SK-MEL-5 (cell line): ENCODE measurements around the gene WDR72. TPM values are rescaled to one million over a fixed set of nuclear protein-coding genes. Genes with fewer than 3 reads are reported as not detected.
A peak's percentile ranks its signal among the peaks of the same experiment; 100 is the strongest.
"Not testable (repeated sequence)": the region's sequence is repeated elsewhere in the genome, so short reads cannot be mapped to it uniquely, and the experiment has no call there.

Experiments used
- DNase-seq: peaks from one replicate; pipeline ENCODE4 v3.0.0-alpha.2; 2016; ENCODE audit warnings: low read depth, low spot score
- in situ Hi-C: cut with HindIII; loops from 2 replicates; pipeline ENCODE4 v1.10.0; 2016; ENCODE audit warnings: low sequenced_read_pairs, high pct_unique_total_duplicates, low pct_unique_long_range_greater_than_20kb
- polyA plus RNA-seq, 2 experiments: library from polyadenylated mRNA; depleted of rRNA; stranded (reverse); fragments of >200 nt; gene quantifications; 2 replicates each; pipeline ENCODE4 v1.2.3, GENCODE V29; 2015
- total RNA-seq: library from RNA; depleted of rRNA; stranded (reverse); fragments of >200 nt; shearing (Covaris generic); gene quantifications from 2 replicates; pipeline ENCODE4 v1.2.3, GENCODE V29; 2014; rRNA removed

WDR72 gene
- total RNA-seq: 2.3 and 3.9 TPM in 2 replicates
- 1.7 and 1.8 TPM in 2 replicates for polyA plus RNA-seq (2015; cell fraction: cytosol; rRNA removed)
- polyA plus RNA-seq (2015; cell fraction: nucleus; rRNA removed): 4.6 and 5.4 TPM in 2 replicates

DNA sequence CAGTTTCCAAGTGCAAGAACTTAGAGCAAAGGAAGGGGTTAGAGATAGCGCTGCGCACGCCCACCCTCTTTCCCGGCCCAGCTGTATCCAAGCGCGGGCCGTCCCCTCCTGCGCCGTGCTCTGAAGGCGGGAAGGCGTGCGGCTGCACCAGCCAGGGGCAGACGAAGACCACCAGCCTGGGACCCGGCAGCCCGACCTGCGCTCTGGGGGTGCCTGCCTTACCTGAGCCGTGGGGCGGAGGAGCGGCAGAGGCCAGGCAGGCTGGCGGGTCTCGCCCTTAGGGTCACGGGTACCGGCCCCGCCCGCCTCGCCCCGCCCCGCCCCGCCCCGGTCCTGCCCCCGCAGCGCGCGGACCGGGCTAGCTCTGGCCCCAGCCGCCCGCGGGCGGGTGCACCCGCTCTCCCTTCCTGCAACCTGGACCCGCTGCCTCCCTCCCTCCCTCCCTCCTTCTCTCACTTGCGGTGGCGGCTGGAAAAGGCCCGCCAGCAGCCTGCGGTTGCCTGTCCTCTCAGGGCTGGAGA, at the start of gene WDR72:
TSS of gene WDR72 (minus strand) at position 253 of the 521 bp plus-strand sequence. CDS start 26,514 bp downstream, outside the sequence.
- DNase-seq: peak; percentile 19
- in situ Hi-C loops: no loop called here

DNA sequence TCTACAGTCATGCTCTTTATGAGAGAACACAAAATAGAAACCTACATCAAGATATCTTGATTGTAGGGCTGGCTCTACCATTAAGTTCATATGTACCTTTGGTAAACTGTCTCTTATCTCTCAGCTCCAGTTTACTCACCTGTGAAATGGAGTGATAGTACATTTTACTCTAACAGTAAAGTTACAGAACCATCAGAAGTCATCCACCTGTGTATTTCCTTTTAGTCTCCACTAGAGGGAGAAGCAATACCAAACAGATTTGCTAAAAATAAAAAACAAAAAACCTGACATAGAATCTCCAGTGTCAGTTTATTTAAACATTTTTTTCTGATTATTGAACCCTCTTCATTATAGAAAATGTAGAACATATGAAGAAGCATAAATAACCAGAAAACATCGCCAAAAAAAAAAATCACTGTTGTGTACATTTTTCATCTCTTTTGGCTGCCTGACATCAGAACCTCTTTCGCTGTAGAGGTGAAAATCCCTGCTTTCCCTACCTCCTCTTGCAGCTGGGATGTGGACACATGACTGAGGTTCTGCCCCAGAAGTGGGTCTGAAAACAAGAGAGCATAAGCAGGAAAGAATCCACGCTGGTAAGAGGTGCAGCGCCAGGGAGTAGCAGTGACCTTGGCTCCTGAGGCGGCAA, 48.7 kb upstream of the WDR72 start:
- in situ Hi-C loops: no loop called here
- peak; percentile 37 for DNase-seq

DNA sequence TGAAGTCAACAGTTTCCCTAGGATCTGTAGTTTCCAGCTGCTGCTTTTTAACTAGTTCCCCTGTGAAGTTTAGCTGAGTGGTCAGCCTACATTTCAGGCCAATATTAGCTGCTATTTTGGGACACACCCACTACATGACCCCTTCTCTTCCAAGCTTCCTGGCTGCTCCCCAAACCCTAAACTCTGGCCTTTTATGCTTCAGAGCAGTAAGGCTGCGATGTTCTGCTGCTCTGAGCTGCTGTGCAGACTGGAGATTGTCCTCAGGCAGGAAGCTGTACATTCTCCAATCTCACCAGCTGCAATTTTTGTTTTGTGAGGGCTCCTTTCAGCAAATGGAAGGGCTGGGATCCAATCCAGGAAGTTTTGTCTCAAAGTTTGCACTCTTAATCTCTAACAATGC, 48.0 kb upstream of the WDR72 start:
- in situ Hi-C loops: no loop called here
- no peak for DNase-seq

DNA sequence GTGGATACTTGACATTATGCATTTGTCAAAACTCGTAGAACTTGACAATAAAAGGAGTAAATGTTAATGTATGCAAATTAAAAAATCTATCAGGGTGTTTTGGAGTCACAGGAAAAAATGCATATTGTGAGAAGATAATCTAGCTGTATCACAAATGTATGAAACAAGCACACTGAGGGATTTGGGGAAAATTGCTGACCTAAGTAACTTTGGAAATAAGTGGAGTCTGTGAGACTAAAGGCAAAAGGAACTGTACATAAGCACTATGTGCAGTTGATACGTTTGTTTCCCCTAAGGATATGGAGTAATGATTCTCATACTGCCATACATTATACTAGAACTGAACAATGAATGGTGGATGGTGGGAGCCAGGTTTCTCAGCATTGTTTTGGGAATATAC, 43.2 kb upstream of the WDR72 start:
- no peak for DNase-seq
- in situ Hi-C loops: no loop called here

DNA sequence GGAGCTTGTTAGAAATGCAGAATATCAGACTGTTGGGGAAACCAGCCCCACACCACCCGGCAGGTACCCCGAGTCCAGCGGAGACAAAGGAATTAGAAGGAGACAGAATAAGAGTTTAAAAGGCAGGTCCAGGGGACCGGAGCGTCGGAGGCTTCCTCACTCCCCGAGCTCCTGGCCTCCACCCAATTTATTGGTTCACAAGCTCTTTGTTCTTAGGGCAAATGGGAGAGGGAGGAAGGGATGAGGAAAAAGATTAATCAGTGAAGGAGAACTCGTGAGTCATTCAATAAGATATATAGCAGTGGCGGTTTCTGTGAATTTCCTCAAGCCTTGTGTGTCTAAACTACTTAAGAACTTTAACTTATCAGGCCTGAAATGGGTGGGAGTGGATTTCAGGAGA, 32.1 kb upstream of the WDR72 start:
- in situ Hi-C loops: no loop called here
- DNase-seq: no peak

DNA sequence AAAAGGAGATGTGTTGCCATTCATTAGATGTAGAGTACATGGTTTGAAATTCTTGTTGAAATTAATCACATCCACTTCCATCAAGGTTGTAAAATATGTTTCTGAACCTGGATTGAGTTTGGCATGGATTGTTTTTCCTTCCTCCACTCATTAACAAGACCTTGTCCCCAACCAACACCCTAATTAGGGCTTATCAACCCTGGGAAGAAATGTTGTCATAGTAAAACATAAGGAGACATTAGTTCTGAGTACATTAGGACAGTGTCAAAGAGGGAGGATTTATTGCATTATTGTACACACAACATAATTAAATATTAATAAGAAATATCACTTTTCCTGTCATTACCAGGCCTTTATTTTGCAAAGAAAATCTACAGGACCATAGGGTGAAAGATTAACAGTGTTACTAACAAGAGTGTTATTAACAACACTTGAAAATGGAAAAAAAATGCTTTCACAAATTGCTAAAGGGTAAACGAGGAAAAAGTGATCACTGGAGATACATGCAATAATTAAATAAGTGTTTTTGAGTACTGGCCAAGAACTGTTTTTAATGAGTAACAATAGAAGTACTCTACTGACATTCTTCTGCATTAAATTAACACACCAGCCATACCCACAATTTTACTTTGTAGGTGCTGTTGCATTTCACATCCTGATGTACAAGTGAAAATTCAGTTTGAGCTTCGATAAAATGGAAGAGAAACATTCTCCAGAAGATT, 30.4 kb upstream of the WDR72 start:
- DNase-seq: no peak
- in situ Hi-C loops: no loop called here

DNA sequence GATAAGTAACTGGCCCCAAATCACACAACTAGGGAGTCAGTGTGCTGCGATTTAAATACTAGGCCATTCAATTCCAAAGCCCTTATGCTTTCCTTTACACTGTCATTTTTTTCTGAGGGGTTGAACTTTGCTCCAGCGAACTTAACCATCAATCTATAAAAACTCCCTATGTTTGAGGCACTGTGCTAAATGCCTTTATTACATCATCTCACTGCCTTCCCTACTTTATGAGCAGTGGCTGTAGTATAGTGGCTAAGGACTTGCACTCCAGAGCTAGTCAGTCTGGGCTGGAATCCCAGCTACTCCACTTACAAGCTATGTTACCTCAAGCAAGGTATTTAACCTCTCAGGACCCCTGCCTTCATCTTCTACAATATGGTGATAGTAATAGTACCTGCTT, 26.9 kb upstream of the WDR72 start:
- in situ Hi-C loops: no loop called here
- no peak for DNase-seq

DNA sequence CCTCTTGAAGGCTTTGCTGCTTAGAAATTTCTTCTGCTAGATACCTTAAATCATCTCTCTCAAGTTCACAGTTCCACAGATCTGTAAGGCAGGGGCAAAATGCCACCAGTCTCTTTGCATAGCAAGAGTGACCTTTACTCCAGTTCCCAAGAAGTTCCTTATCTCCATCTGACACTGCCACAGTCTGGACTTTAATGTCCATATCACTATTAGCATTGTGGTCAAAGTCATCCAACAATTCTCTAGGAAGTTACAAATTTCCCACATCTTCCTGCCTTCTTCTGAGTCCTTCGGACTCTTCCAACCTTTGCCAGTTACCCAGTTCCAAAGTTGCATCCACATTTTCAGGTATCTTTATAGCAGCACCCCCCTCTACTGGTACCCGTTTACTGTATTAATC, 25.8 kb upstream of the WDR72 start:
- in situ Hi-C loops, DNase-seq: not testable (repeated sequence)

DNA sequence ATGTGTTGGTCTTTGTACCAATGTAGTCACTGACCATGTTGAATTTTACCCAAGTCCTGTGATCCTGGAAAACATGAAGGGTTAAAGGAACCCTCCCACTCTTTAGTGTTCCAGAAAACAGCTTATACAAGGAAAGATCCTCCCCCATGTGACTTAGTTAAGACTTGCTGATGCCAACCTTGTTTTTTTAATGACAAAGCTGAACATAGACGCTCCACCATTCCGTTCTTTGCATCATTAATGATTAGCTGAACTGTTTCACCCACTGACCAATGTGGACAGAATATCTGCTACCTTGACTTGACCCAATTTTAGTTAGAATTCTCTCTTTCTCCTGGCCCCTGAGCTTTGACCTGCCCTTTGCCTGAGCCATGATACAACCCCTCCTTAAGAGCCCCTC, 3.5 kb upstream of the WDR72 start:
- in situ Hi-C loops: no loop called here
- DNase-seq: no peak

DNA sequence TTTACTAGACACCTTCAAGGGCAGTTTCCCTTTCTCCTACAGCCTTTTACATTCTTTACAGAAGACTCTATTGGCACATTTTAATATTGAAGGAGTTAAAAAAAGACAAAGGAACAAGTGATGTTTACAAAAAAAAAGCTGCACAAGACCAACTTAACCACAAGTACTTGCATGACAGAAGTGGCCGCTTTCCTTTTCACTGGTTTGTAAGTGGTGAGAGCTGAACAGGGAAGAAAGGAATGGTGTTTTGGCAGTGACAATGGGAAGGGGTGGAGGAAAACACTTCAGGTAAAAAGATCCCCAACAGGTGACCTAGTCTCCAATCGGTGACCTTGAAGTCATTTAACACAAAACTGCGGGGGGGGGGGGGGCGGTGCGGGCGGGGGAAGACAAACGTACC, 1.1 kb downstream of the WDR72 start:
- DNase-seq: no peak
- in situ Hi-C loops: no loop called here

DNA sequence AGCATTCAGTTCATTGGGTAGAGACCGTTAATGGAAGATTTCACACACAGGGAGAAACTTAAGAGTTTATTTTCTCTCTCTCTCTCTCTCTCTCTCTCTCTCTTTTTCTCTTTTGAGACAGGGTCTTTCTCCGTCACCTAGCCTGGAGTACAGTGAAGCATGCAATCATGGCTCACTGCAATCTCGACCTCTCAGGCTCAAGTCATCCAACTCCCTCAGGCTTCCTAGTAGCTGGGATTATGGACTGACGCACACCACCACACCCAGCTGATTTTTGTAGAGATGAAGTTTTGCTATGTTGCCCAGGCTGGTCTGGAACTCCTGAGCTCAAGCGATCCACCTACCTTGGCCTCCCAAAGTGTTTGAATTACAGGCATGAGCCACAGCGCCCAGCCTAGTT, 1.6 kb downstream of the WDR72 start:
- in situ Hi-C loops: no loop called here
- no peak for DNase-seq

DNA sequence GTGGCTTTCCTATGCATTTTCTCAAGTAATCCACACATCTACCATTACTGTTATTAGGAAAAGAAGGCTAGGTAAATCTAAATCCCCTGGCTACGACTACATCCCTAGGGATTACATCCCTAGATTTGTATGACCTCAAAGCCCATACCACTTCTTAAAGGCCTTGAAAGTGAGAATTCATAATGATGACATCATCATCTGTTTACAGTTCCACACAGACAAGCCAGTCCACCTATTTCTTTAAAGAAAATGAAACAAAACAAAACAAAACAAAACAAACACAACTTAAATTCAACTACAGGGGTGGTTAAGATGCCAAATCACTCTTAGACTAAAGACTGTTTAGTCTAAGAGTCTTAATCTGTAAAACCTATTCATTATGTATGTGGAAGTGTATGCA, 5.7 kb downstream of the WDR72 start:
- in situ Hi-C loops: no loop called here
- no peak for DNase-seq

DNA sequence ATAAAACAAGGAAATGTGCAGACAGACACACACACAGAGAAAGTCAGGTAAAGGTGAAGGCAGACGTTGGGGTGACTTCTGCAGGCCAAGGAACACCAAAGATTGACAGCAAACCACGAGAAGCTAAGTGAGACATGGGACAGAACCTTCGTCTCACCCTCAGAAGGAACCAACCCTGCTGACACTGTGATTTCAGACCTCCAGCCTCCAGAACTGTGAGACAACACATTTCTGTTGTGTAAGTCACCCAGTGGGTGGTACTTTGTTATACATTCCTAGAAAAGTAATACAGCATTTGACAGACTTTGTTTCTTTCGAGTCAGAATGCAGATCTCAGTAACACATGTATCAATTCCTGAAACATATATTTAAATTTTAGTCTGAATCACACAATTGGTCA, 7.1 kb downstream of the WDR72 start:
- DNase-seq: no peak
- in situ Hi-C loops: no loop called here

DNA sequence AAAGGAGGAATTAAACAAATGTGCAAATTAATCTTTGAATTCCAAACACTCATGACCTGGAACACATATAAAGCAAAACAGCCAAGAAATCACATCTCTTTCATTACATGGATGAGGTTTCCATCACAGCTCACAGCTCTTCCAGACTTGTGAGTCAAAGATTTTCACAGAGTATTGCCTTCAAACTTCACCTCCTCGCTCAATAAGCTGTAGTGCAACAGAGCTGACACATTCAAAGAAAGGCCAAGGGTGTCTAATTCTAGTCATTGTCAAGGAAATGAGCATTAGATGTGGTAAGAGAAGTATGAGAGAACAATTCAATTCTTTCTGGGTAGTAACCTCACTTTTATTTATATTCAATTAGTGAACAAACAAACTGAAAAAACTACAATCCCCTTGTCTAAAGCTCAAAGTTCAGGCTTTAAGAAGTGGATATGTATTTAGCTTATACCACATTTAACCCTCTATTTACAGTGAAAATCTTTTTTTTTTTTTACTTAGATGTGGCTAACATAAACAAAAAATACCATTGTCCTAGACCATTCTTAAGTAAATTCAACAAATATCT, 11.9 kb downstream of the WDR72 start:
- no peak for DNase-seq
- in situ Hi-C loops: no loop called here

DNA sequence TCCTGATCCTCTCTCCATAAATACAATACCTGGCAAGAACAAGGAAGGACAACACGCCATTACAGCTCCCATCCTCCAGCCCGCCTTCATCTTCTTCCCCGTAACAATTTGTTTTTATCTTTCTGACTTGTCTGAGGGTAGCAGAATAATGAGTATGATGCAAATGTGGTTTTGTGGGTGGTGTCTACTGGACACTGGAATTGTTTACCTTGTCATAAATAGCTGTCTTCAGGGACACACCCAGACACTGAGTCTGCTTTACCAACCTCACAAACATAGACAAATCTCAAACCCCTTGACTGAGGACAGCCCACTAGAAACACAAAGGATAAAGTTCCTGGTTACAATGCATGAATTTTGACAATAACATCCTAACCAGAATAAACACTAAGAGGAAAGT, 13.4 kb downstream of the WDR72 start:
- in situ Hi-C loops: no loop called here
- DNase-seq: no peak

DNA sequence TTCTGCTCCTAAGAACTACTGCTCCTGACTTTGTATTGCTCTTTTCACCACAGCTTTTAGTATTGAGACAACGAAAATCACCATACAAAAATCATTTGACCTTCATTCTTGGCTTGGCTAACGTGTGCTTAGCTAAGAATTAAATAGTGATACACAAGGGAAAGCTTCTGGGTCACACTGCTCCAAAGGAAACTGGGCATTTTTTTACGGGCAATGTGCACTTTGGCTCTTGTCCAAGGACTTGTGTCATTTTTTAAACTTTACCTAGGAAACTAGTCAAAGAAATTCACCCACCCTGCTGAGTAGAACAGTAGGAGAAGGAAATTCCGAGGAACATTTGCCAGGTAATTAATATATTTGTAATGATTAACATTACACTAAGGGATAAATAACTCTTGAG, 19.8 kb downstream of the WDR72 start:
- no peak for DNase-seq
- in situ Hi-C loops: no loop called here

DNA sequence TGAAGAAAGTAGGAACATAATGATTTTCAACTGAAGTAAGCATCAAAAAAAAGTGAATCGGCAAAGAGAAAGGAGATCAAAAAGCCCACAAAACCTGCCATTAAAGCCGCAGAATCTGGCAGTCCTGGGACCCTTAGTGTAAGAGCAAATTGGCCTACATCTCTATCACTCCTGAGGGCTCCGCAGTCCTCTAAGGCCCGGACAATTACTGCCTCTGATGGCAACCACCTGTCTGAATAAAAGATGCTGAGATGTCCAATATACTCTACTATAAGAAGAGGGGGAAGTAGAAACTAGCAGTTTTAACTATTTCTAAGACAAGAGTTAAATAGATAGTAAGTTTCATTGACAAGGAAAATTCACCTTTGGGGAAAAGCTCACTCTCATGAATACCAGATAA, 20.3 kb downstream of the WDR72 start:
- no peak for DNase-seq
- in situ Hi-C loops: no loop called here

DNA sequence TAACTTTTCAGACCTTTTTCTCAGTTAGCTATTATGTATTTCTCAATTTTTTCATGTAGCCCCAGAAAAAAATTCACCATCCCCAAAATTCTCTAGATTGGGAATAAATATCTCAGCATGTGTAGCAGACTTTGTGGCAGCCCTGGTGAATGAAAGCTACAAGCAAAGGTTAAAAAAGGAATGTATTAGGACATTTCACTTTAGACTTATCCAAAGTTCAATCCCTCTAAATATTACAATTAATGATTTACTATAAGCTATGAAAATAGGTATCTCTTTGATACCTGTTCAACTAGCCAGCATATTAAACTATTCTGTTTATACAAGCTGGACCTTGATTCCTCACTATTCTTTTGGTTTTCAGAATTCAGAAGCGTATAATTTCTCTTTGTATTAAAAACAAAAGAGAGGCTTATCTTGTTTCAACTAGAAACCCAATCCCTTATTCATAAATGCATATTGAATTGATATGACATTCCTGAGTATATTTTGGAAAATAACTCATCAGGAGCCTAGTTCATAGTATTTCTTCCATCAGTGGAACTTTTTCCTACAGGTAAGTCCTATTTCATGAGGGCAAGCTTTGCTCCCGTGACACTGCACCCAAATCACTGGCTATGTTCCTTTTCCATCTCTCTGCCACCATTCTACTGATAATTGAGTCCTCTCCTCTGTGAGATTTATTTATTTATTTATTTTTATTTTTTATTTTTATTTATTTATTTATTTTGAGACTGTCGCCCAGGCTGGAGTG, 38.0 kb downstream of the WDR72 start:
- in situ Hi-C loops: no loop called here

More for the DNA sequence above, 38.0 kb downstream of the WDR72 start:
- DNase-seq: no peak
